Measurements from ENCODE around the gene HCN3.

- TF ChIP-seq CTCF (IDR thresholded peaks at IDR 0.05), result no peak
- no peak for TF ChIP-seq ELF1 (IDR thresholded peaks at IDR 0.05)
- TF ChIP-seq YY1 (IDR thresholded peaks at IDR 0.05; ENCODE audit: low read depth), result no peak
- TF ChIP-seq ZBTB33 (IDR thresholded peaks at IDR 0.05; ENCODE audit: borderline replicate concordance, low read depth), result no peak
- no peak for TF ChIP-seq RFX5 (IDR thresholded peaks at IDR 0.05; ENCODE audit: low read length)
- TF ChIP-seq REST (IDR thresholded peaks at IDR 0.05; ENCODE audit: low read depth, low read length), result no peak
- no peak for TF ChIP-seq MAX (IDR thresholded peaks at IDR 0.05; ENCODE audit: low read depth)
- TF ChIP-seq GATA2 (CRISPR knock-in tag; IDR thresholded peaks at IDR 0.05), result no peak
- TF ChIP-seq CHD2 (IDR thresholded peaks at IDR 0.05; ENCODE audit: low read length, partially characterized antibody), result no peak
- TF ChIP-seq POLR2AphosphoS5 (IDR thresholded peaks at IDR 0.05; ENCODE audit: low read depth, low read length), result no peak
Observed at GRCh38 chr1:155286544-155286943, 9.3 kb downstream of the HCN3 start.
